Central memory CD8-positive, alpha-beta T cell (primary cell): ENCODE data around the gene EPB41L2.
"Not testable (repeated sequence)": the region's sequence is repeated elsewhere in the genome, so short reads cannot be mapped to it uniquely, and the experiment has no call there.

Experiments used
- ATAC-seq: fragments of 150-1000 bp; cut with Tn5 transposase; replicated peaks from 2 replicates; pipeline ENCODE4 v1.10.0; 2022; ENCODE audit warnings: mild to moderate bottlenecking, moderate FRiP score, moderate number of reproducible peaks; ENCODE audit not compliant: poor library complexity, severe bottlenecking; ENCODE audit errors: extremely low read depth
- DNase-seq, 2 donors: peaks; one replicate each; pipeline ENCODE4 v3.0.0; 2021; ENCODE audit warnings: low spot score in 2 of 2
- H3K27ac Mint-ChIP-seq: one replicate; pipeline ENCODE4 v1.8.0; 2022; ENCODE audit warnings: low read depth, mild to moderate bottlenecking, moderate library complexity, mixed read lengths
- H3K27me3 Mint-ChIP-seq: one replicate; pipeline ENCODE4 v1.8.0; 2022; ENCODE audit warnings: mixed read lengths
- H3K36me3 Mint-ChIP-seq: one replicate; pipeline ENCODE4 v1.8.0; 2022; ENCODE audit warnings: mild to moderate bottlenecking, moderate library complexity, mixed read lengths; ENCODE audit not compliant: insufficient read depth
- H3K4me1 Mint-ChIP-seq: one replicate; pipeline ENCODE4 v1.8.0; 2022; ENCODE audit warnings: mixed read lengths
- H3K4me3 Mint-ChIP-seq: one replicate; pipeline ENCODE4 v1.8.0; 2022; ENCODE audit warnings: mild to moderate bottlenecking, moderate library complexity, mixed read lengths
- H3K9me3 Mint-ChIP-seq: one replicate; pipeline ENCODE4 v1.8.0; 2022; ENCODE audit warnings: mixed read lengths

Gene EPB41L2

GRCh38 chr6:130993292-130993765 is 69.7 kb downstream of the EPB41L2 start:
- Mint-ChIP-seq H3K27ac (no peak overlapping the region), H3K27me3 (no peaks in the 10 kb centered on the region), H3K9me3 (no peaks in the 10 kb centered on the region), H3K4me1 (no peaks in the 10 kb centered on the region), H3K4me3 (no peak overlapping the region), H3K36me3 (no peaks in the 10 kb centered on the region)
- DNase-seq = no peak
- ATAC-seq = no peak

DNA sequence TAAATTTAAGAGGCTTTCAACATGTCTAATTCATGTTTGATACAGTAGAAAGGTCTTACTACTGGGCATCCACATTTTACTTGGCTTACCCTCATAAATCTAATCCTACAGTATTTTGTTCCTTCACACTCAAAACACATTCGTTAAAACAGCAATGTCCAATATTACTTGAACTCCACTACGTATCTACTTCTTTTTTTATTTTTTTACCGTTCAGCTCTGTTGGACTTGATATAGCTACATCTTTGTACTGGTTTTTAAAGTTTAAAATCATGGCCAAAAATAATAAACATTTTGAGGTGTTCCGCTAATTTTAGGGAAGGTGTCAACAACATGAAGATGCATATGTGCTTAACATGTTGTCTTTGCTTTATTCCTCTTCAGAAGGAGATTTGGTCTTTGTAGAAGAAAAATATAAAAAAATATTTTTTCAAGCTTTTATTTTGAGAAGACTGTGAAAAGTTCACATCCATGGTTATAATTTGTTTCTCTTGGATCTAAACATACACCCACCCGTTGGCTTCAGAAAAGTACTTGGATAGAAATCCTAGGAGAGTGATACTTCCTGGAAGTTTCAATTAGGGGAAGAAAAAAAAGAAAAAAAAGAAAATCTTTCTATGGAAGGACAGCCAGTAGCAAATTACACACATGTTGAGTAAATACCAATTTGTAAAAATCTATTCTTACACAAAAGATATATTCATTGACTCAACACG is 71.5 kb downstream of the EPB41L2 start:
- ATAC-seq = no peak
- no peak for DNase-seq
- H3K27me3 Mint-ChIP-seq = no peaks in the 10 kb centered on the region
- no peak overlapping the region for H3K27ac Mint-ChIP-seq
- no peaks in the 10 kb centered on the region for H3K36me3 Mint-ChIP-seq
- no peak overlapping the region for H3K4me3 Mint-ChIP-seq
- no peaks in the 10 kb centered on the region for H3K4me1 Mint-ChIP-seq
- H3K9me3 Mint-ChIP-seq = no peaks in the 10 kb centered on the region

DNA sequence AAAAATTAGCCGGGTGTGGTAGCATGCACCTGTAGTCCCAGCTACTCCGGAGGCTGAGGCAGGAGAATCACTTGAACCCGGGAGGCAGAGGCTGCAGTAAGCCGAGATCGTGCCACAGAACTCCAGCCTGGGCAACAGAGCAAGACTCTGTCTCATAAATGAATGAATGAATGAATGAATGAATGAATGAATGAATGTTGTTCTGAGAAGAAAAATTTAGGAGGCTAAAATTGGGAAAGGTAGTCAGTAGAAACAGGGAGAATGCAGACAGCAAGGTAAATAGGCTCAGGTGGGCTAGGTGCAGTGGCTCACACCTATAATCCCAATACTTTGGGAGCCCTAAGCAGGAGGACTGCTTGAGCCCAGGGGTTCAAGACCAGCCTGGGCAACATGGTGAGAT is 75.5 kb downstream of the EPB41L2 start:
- DNase-seq, H3K4me3 Mint-ChIP-seq, H3K9me3 Mint-ChIP-seq, H3K36me3 Mint-ChIP-seq, ATAC-seq, H3K27ac Mint-ChIP-seq, H3K4me1 Mint-ChIP-seq, H3K27me3 Mint-ChIP-seq: not testable (repeated sequence)

DNA sequence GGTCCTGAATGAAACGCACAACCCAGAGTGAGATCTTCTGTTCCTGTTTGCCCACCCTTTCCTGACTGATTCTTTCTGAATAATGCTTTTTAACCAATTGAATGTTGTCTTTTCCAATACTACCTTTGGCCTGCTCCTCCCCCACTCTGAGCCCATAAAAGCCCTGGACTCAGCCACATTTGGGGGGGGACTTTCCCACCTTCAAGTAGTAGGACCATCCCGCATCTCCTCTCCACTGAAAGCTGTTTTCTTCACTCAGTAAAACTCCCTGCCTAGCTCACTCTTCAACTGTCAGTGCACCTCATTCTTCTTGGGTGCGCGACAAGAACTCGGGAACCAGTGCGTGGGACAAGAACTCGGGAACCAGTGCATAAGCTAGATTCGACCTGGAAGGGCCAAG is 77.9 kb downstream of the EPB41L2 start:
- ATAC-seq = no peak
- Mint-ChIP-seq H3K4me1 (peaks cover under 1% of the 10 kb centered on the region), H3K9me3 (no peaks in the 10 kb centered on the region), H3K36me3 (no peaks in the 10 kb centered on the region), H3K27me3 (no peaks in the 10 kb centered on the region), H3K4me3 (no peak overlapping the region), H3K27ac (no peak overlapping the region)
- no peak for DNase-seq

DNA sequence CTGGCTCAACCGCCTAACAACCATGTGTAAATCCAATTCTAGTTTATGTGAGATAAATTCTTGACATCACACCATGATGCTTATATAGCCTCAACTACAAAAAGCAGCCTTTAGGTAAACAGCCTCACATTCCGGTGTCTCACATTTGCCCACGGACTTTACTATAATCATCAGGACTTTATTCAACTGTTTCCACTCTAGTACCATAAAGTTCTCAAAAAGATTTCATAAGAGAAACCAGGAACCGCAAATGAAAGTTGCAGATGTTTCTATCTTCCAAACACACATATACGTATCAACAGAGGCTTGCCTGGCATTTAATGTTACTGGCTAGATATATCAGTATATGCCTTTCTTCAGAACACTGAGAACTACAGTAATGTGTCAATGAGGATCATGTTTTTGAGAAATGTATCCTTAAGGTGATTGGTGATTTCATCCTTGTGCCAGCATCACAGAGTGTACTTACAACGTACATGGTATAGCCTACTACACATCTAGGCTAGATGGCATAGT is 80.0 kb downstream of the EPB41L2 start:
- peaks cover 7% of the 10 kb centered on the region for H3K4me1 Mint-ChIP-seq
- DNase-seq = no peak

GRCh38 chr6:130982135-130982534 is 80.9 kb downstream of the EPB41L2 start:
- H3K4me3 Mint-ChIP-seq = no peak overlapping the region
- ATAC-seq (no peak), DNase-seq (no peak)
- H3K36me3 Mint-ChIP-seq = no peaks in the 10 kb centered on the region
- no peaks in the 10 kb centered on the region for H3K27me3 Mint-ChIP-seq
- H3K4me1 Mint-ChIP-seq = peaks cover 7% of the 10 kb centered on the region
- H3K27ac Mint-ChIP-seq = no peak overlapping the region
- H3K9me3 Mint-ChIP-seq = no peaks in the 10 kb centered on the region

More for the DNA sequence above, 80.0 kb downstream of the EPB41L2 start:
- no peaks in the 10 kb centered on the region for H3K9me3 Mint-ChIP-seq
- H3K27ac Mint-ChIP-seq = no peak overlapping the region
- no peak overlapping the region for H3K4me3 Mint-ChIP-seq
- ATAC-seq = no peak
- H3K36me3 Mint-ChIP-seq = no peaks in the 10 kb centered on the region
- H3K27me3 Mint-ChIP-seq = no peaks in the 10 kb centered on the region

- ATAC-seq = no peak
- H3K27ac Mint-ChIP-seq = no peak overlapping the region
- H3K27me3 Mint-ChIP-seq = no peaks in the 10 kb centered on the region
- no peaks in the 10 kb centered on the region for H3K9me3 Mint-ChIP-seq
- peaks cover 7% of the 10 kb centered on the region for H3K4me1 Mint-ChIP-seq
- no peaks in the 10 kb centered on the region for H3K36me3 Mint-ChIP-seq
- DNase-seq = no peak
- H3K4me3 Mint-ChIP-seq = no peak overlapping the region
Observed at GRCh38 chr6:130981409-130981808, 81.6 kb downstream of the EPB41L2 start.

DNA sequence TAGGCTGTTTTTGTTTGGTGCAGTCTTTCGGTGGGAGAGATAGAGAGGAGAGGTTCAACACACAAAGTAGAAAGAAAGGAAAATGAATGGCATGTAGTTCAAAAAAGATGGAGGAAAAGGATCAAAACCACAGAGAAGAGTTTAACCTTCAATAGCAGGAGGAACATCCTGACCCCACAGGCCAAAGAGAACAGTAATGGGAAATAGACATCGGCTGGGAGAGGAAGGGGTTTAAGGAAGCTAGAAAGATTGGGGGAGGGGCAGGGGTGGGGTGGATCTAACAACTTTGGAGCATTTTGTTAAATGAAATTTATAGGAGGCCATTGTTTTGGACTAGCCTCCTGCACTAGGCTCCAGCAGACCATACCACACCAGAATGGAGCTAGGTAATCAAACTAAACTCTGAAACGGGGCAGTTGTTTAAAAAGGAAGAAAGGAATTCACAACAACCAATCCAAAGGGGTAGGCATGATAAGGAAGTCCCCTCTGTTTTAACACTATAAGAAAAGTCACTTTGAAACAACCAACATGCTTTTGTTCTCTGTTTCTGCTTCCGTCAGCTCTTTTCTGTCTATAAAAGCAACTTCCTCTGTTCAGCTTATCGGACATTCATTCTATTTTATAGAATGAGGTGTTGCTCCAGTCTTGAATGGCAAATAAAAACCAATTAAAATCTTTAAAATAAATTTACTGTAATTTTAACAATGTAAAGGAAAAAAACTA is 82.6 kb downstream of the EPB41L2 start:
- H3K27me3 Mint-ChIP-seq = no peaks in the 10 kb centered on the region
- ATAC-seq (no peak), DNase-seq (no peak)
- no peak overlapping the region for H3K27ac Mint-ChIP-seq
- no peaks in the 10 kb centered on the region for H3K9me3 Mint-ChIP-seq
- no peaks in the 10 kb centered on the region for H3K36me3 Mint-ChIP-seq
- no peak overlapping the region for H3K4me3 Mint-ChIP-seq
- H3K4me1 Mint-ChIP-seq = peaks cover 7% of the 10 kb centered on the region

GRCh38 chr6:130978660-130979396 is 84.2 kb downstream of the EPB41L2 start:
- H3K27ac Mint-ChIP-seq = no peak overlapping the region
- DNase-seq (no peak), ATAC-seq (no peak)
- no peaks in the 10 kb centered on the region for H3K27me3 Mint-ChIP-seq
- H3K36me3 Mint-ChIP-seq = no peaks in the 10 kb centered on the region
- H3K4me3 Mint-ChIP-seq = no peak overlapping the region
- peaks cover 7% of the 10 kb centered on the region for H3K4me1 Mint-ChIP-seq
- no peaks in the 10 kb centered on the region for H3K9me3 Mint-ChIP-seq

DNA sequence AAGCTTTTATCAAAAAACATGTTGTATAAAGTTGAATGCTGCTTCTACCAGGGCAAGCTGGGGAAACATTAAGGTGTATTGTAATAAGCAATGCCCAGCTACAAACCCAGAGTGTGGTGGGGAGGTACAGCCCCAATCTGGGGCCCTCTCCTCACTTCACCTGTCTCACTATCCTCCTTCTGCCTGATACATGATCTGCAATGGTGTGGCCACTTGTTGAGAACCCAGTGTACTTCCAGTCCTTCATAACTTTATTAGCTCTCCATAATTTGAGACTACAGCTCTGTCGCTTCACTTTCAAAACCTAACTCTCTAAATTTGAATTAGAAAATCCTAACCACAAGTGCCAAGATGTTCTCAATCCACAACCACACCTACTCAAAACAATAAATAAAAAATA is 84.9 kb downstream of the EPB41L2 start:
- Mint-ChIP-seq H3K9me3 (no peaks in the 10 kb centered on the region), H3K27ac (no peak overlapping the region), H3K4me3 (no peak overlapping the region), H3K36me3 (no peaks in the 10 kb centered on the region), H3K27me3 (no peaks in the 10 kb centered on the region), H3K4me1 (peaks cover 7% of the 10 kb centered on the region)
- ATAC-seq (no peak), DNase-seq (no peak)

DNA sequence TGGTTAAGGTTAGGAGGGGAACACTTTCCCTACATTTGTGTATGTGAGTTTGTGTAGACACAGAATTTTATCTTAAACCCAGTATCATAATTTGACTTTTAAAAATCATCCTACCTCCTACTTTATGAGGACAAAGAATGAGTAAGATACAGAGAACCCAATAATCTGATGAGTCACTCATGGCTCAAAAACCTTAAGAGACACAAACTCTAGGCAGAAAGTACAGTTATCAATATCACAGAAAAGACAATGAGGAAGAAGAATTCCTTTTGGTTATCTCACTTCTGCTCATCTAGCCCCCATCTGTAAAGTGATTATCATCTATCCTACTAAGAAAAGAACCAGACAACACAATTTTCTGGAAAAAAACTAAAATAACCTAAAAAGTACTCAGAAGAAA is 87.7 kb downstream of the EPB41L2 start:
- ATAC-seq (no peak), DNase-seq (no peak)
- Mint-ChIP-seq H3K27me3 (no peaks in the 10 kb centered on the region), H3K36me3 (no peaks in the 10 kb centered on the region), H3K27ac (no peak overlapping the region), H3K4me3 (no peak overlapping the region), H3K4me1 (peaks cover 7% of the 10 kb centered on the region), H3K9me3 (no peaks in the 10 kb centered on the region)

DNA sequence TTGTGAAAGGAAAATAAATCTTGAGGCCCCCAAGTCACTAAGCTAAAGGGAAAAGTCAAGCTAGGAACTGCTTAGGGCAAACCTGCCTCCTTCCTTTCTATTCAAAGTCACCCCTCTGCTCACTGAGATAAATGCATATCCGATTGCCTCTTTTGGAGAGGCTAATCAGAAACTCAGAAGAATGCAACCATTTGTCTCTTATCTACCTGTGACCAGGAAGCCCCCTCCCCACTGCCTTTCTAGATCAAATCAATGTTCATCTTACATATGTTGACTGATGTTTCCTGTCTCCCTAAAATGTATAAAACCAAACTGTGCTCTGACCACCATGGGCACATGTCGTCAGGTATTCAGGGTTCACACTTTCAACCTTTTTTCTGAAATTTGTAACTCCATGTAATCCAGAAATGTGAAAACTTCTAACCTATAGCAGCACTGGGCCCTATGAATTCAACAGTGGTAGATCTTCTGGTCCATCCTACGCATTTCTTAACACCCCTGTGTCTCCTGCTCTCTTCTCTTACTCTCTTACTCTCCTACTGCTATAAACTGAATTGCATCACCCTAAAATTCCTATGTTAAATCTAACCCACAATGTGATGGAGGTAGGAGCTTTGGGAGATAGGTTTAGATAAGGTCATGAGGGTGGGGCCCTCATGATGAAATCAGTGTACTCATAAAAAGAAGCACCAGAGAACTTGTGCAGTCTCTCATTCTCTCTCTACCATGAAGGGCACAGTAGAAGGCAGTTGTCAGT is 89.3 kb downstream of the EPB41L2 start:
- Mint-ChIP-seq H3K36me3 (no peaks in the 10 kb centered on the region), H3K9me3 (no peaks in the 10 kb centered on the region)

More for the DNA sequence above, 89.3 kb downstream of the EPB41L2 start:
- Mint-ChIP-seq H3K4me1 (no peaks in the 10 kb centered on the region), H3K4me3 (no peak overlapping the region), H3K27me3 (no peaks in the 10 kb centered on the region), H3K27ac (no peak overlapping the region)
- DNase-seq (no peak), ATAC-seq (no peak)
